Erythroblast (primary cell): ENCODE measurements around the gene GNG3.

ENCODE experiments used
- DNase-seq, 2 experiments: peaks; one replicate each; lab custom pipeline; 2025; lab: John Stamatoyannopoulos, UW
- GATA1 ChIP-seq: IDR thresholded peaks from 2 replicates; pipeline ENCODE4 v1.6.1; 2011; ENCODE audit warnings: low read depth, mild to moderate bottlenecking, control low read depth, low read length, moderate library complexity
- POLR2A ChIP-seq: IDR thresholded peaks from 2 replicates; pipeline ENCODE4 v1.6.1; 2011; ENCODE audit warnings: mild to moderate bottlenecking, low read length

Gene GNG3

DNA sequence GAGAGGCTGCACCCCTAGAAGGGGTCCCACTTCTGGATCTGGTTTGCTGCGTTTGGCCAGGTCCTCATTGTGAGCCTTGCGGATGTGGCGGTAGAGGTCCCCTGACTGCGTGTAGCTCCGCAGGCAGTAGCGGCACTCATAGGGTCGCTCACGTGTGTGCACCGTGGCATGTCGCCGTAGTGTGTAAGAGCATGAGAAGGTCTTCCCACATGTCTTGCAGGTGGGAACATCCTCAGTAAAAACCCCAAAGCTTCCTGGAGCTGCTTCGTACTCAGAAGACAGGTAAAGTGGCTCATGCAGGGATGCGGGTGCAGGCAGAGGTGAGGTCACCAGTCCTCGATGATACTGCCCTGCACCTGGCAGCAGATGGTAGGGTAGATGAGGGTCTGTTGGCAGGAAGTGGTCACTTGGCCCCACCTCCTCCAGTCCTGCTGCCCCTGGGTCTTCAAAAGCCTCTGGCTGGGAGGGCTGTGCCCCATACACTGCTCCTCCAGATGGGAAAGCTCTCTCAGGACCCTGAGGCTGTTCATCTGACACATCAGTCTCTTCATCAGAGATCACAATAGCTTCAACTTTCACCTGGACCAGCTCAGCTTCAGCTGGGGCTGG is 44.8 kb downstream of the GNG3 start:
- TF ChIP-seq GATA1 (no peak), POLR2A (no peak)
- DNase-seq: no peak

DNA sequence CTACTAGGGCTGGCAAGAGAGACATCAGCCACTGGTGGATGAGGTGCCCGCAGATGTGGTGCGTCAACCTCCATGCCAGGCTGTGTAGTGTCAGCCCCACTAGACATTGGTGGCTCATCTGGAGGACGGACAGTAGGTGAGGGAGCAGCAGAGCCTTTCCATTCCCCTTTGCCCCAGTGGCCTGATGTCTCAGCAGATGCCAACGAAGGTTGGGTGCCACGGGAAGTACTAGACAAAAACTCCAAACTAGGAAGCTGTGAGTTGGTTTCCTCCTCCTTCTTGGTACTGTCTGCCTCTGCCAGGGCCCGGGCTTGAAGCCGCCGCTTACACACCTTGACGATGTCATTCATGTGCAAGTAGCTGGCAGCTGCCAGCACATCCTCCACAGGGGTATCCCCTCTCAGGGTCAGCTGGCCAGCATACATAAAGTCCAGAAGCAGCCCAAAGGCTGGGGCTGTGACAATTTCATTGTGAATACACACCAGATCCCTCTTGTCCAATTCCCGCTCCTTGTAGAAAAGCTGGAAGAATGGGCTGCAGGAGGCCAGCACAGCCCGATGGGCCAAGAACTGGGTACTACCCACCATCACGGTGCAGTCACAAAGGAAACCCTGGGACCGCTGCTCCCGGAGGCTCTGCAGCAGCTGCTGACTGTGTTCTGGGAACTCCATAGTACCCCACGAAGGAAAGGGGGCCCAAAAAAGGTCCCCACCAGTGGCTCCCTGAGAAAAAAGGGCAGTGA is 45.7 kb downstream of the GNG3 start:
- no peak for DNase-seq
- TF ChIP-seq POLR2A: no peak
- TF ChIP-seq GATA1: no peak

DNA sequence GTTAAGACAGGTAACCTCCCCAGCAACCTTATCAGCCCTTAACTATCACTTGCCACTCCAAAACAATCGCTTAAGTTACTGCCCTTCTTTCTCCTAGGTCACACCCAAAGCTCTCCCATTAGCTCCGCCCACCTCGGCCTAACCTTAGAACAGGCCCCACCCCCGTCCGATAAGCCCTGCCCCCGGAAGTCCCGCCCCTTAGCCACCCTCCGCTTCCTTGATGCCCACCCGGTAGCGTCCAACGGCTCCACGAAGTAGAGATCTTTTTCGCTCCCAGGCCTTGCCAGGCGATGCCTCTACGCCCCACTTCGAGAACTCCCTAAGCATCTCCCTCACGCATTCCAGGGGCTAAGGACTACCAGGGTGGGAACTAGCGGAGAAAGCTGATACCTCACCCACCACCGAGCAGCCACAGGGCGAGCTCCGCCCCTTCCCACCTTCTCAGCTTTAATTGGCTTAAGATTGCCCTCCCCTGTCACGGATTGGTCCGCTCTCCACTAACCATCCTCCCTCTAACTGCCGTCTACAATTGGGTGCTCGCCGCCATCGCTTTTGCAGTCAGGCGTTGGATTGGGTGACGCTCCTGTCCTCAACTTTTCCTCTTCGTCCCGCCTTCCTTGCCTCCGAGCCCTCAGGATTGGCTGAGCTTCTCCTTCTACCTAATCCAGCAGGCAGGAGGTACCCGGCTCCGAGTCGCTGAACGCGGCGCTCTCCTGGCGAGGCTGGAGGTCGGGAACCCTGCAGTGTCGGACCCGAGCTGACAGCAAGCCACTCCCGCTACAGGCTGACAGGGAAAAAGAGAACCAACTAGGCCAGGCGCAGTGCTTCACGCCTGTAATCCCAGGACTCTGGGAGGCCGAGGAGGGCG is 46.5 kb downstream of the GNG3 start, which contains the start of gene ZBTB3:
ZBTB3 (minus strand) TSS at position 425 of the 868 bp plus-strand sequence. CDS start 496 bp downstream, outside the sequence.
- TF ChIP-seq GATA1: no peak
- TF ChIP-seq POLR2A: peak; percentile 99
- DNase-seq: peak; percentile 100

DNA sequence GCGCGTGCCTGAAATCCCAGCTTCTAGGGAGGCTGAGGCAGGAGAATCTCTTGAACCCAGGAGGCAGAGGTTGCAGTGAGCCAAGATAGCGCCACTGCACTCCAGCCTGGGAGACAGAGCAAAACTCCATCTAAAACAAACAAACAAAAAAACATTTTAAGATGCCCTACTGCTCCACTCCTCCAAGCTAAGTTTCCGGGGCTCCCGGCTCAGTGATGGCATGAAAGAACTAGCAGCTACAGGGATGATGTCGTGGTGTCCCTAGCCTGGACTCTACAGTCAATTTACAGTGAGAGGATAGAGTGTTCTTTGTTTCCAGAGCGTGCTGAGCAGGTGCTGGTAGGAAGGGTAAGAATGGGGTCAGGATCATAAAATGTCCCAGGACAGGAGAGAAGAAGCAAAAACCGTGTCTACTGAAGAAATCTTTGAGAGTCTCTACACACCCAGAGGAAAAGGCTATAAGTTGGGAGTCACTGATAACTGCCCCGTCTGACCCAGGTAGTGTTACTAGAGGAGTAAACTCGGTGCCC is 47.7 kb downstream of the GNG3 start:
- DNase-seq: no peak
- TF ChIP-seq GATA1: no peak
- no peak for TF ChIP-seq POLR2A

DNA sequence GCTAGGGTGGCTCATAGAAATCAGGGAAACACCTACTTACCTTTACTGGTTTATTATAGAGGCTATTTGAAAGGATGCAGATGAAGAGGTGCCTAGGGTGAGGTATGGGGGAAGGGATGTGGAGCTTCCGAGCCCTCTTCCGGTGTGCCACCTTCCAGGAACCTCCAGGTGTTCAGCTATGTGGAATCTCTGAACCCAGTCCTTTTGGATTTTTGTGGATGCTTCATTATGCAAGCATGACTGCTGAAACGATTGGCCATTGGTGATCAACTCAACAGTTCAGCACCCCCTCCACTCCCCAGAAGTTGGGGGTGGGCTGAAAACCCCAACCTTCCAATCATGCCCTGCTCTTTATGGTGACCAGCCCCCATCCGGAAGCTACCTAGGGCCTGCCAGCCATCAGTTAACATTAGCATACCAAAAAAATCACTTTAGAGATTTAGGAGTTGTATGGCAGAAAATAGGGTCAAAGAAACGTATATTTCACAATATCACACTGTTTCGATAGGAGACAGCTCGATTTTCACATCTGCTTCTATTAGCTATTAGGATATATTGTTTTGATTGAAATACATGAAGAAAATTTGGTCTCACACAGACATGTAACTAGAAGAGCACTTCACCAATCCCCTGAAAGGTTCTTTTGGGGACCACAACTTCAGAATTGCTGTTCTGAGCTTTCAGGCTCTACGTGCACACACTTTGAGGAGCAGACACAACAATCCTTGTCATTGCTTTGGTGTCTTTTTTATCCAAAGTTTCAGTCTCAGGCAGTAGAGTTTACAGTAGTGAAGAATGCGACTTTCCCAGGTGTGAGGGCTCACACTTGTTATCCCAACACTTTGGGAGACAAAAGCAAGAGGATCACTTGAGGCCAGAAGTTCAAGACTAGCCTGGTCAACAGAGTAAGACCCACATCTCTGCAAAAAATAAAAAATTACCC is 50.6 kb downstream of the GNG3 start:
- DNase-seq: no peak
- no peak for TF ChIP-seq POLR2A
- no peak for TF ChIP-seq GATA1
